Measurements from ENCODE around the gene SYF2.
A peak's percentile ranks its signal among the peaks of the same experiment; 100 is the strongest.

Gene SYF2

GRCh38 chr1:25257196-25257595, 24.9 kb upstream of the SYF2 start:
- DNase-seq (ENCODE audit: low read depth, low spot score) = no peak
- H3K4me3 ChIP-seq (ENCODE audit: low read depth, low read length) = no peak overlapping the region
- TF ChIP-seq CTCF (IDR thresholded peaks at IDR 0.05; ENCODE audit: low read depth, low read length) = no peak
- in situ Hi-C loops (cut with HindIII; ENCODE audit: low sequenced_read_pairs) = no loop called here

GRCh38 chr1:25256578-25256965, 24.3 kb upstream of the SYF2 start:
- in situ Hi-C loops (cut with HindIII; ENCODE audit: low sequenced_read_pairs) = no loop called here
- no peak overlapping the region for H3K4me3 ChIP-seq (ENCODE audit: low read depth, low read length)
- no peak for TF ChIP-seq CTCF (IDR thresholded peaks at IDR 0.05; ENCODE audit: low read depth, low read length)
- no peak for DNase-seq (ENCODE audit: low read depth, low spot score)

GRCh38 chr1:25255706-25256577, 23.6 kb upstream of the SYF2 start:
- no peak for DNase-seq (ENCODE audit: low read depth, low spot score)
- in situ Hi-C loops (cut with HindIII; ENCODE audit: low sequenced_read_pairs) = no loop called here
- H3K4me3 ChIP-seq (ENCODE audit: low read depth, low read length) = no peak overlapping the region

GRCh38 chr1:25253911-25254310, 21.6 kb upstream of the SYF2 start:
- TF ChIP-seq CTCF (IDR thresholded peaks at IDR 0.05; ENCODE audit: low read depth, low read length) = no peak
- no peak for DNase-seq (ENCODE audit: low read depth, low spot score)
- H3K4me3 ChIP-seq (ENCODE audit: low read depth, low read length) = no peak overlapping the region
- in situ Hi-C loops (cut with HindIII; ENCODE audit: low sequenced_read_pairs) = no loop called here

More at GRCh38 chr1:25255706-25256577, 23.6 kb upstream of the SYF2 start:
- no peak for TF ChIP-seq CTCF (IDR thresholded peaks at IDR 0.05; ENCODE audit: low read depth, low read length)

GRCh38 chr1:25247829-25248754, 15.8 kb upstream of the SYF2 start:
- no peak for DNase-seq (ENCODE audit: low read depth, low spot score)
- TF ChIP-seq CTCF (IDR thresholded peaks at IDR 0.05; ENCODE audit: low read depth, low read length) = peak; percentile 2
- in situ Hi-C loops (cut with HindIII; ENCODE audit: low sequenced_read_pairs) = no loop called here
- H3K4me3 ChIP-seq (ENCODE audit: low read depth, low read length) = peak overlapping the region; percentile 100

GRCh38 chr1:25247024-25247828, 14.9 kb upstream of the SYF2 start, which contains the start of gene RSRP1:
Gene RSRP1, minus strand, starts transcription at chr1:25247454. Its CDS starts 491 bp downstream, at chr1:25246963.
- TF ChIP-seq CTCF (IDR thresholded peaks at IDR 0.05; ENCODE audit: low read depth, low read length) = no peak
- DNase-seq (ENCODE audit: low read depth, low spot score) = peak; percentile 98
- H3K4me3 ChIP-seq (ENCODE audit: low read depth, low read length) = peak within 1 kb of the TSS; percentile 100
- in situ Hi-C loops (cut with HindIII; ENCODE audit: low sequenced_read_pairs) = no loop called here

Data from astrocyte of the spinal cord (primary cell).